ENCODE data around the gene LHFPL3. TPM values are rescaled to one million over a fixed set of nuclear protein-coding genes. Genes with fewer than 3 reads are reported as not detected.

LHFPL3 gene
- polyA plus RNA-seq, 1 of the 3 experiments (the other 2 are of a cell fraction), result not detected

- Histone ChIP-seq H3K27ac (ENCODE audit: low read depth in 2 of 2, low read length in 1 of 2) (no peak overlapping the region), H3K9ac (no peak overlapping the region), H3K36me3 (replicated peaks in 1 of 2; ENCODE audit: control insufficient read depth in 1 of 2, insufficient read depth in 2 of 2, low read length in 1 of 2) (no peaks in the 10 kb centered on the region), H3K27me3 (ENCODE audit: insufficient read depth) (peaks cover 36% of the 10 kb centered on the region), H3K4me3 (ENCODE audit: low read depth in 2 of 2, low read length in 1 of 2) (no peak overlapping the region), H2AFZ (ENCODE audit: low read depth) (no peak overlapping the region), H3K4me1 (ENCODE audit: control insufficient read depth in 1 of 2, insufficient read depth in 2 of 2, low read depth in 1 of 2, low read length in 1 of 2) (peaks cover 0 to 4% of the 10 kb centered on the region in 2 experiments; a peak in 1 of 4 replicates), H3K79me2 (ENCODE audit: insufficient read depth) (no peaks in the 10 kb centered on the region), H3K9me3 (no peaks in the 10 kb centered on the region), H4K20me1 (ENCODE audit: insufficient read depth) (no peaks in the 10 kb centered on the region), H3F3A (replicated peaks; ENCODE audit: insufficient read depth) (no peaks in the 10 kb centered on the region), H3K4me2 (no peak overlapping the region), H3K9me2 (no peaks in the 10 kb centered on the region)
- WGBS (ENCODE audit: low lambda C conversion rate), result 36% methylated on average over 2 of the region's 2 CpGs
- ChIA-PET CTCF (interaction anchor here (1.8 to 7.3 kb wide), 4 partner anchors 62 to 624 kb away, joined by 5 to 58 read pairs (median 12); no protein-coding TSS in a partner anchor), POLR2A (no interaction called here)
- no peak for DNase-seq
- TF ChIP-seq GABPA (IDR thresholded peaks at IDR 0.05; ENCODE audit: low read depth), result no peak
- no peak for TF ChIP-seq USF2 (IDR thresholded peaks at IDR 0.05; ENCODE audit: borderline replicate concordance, low read depth, low read length)
- TF ChIP-seq TEAD4 (IDR thresholded peaks at IDR 0.05; ENCODE audit: borderline replicate concordance, insufficient read depth), result no peak
- TF ChIP-seq GATA2 (CRISPR knock-in tag; IDR thresholded peaks at IDR 0.05), result no peak
- TF ChIP-seq REST (IDR thresholded peaks at IDR 0.05; ENCODE audit: low read depth, low read length), result no peak
- TF ChIP-seq TCF12 (IDR thresholded peaks at IDR 0.05), result no peak
- TF ChIP-seq SMC3 (IDR thresholded peaks at IDR 0.05; ENCODE audit: low read depth, low read length), result no peak
- no peak for TF ChIP-seq MXI1 (IDR thresholded peaks at IDR 0.05; ENCODE audit: low read depth, low read length)
- no peak for TF ChIP-seq FOSL2 (IDR thresholded peaks at IDR 0.05; ENCODE audit: borderline replicate concordance, low read depth)
- no peak for TF ChIP-seq MEF2A (IDR thresholded peaks at IDR 0.05; ENCODE audit: borderline replicate concordance, low read depth)
- TF ChIP-seq IRF3 (IDR thresholded peaks at IDR 0.05; ENCODE audit: low read depth, low read length), result no peak
- TF ChIP-seq RFX5 (IDR thresholded peaks at IDR 0.05; ENCODE audit: low read length), result no peak
- no peak for TF ChIP-seq MAX (IDR thresholded peaks at IDR 0.05; ENCODE audit: low read depth)
- no peak for TF ChIP-seq NRF1 (IDR thresholded peaks at IDR 0.05; ENCODE audit: low read depth, low read length)
- TF ChIP-seq CTCF (IDR thresholded peaks at IDR 0.05), result no peak
- no peak for TF ChIP-seq POLR2AphosphoS5 (IDR thresholded peaks at IDR 0.05; ENCODE audit: low read depth, low read length)
- TF ChIP-seq RAD21 (IDR thresholded peaks at IDR 0.05; ENCODE audit: low read length), result no peak
- no peak for TF ChIP-seq EP300 (IDR thresholded peaks at IDR 0.05; ENCODE audit: borderline replicate concordance in 1 of 2, low read depth in 1 of 2, low read length in 1 of 2)
These were observed 527.5 kb downstream of the LHFPL3 start for GRCh38 chr7:104855861-104856260.

All from SK-N-SH (cell line).